ENCODE measurements around the gene RFC5.
"Not testable (repeated sequence)": the region's sequence is repeated elsewhere in the genome, so short reads cannot be mapped to it uniquely, and the experiment has no call there.

The RFC5 gene

GRCh38 chr12:118053071-118053985 lies 36.8 kb downstream of the RFC5 start:
- no peak for DNase-seq

- DNase-seq, result no peak
Measured at GRCh38 chr12:118055144-118055557, 38.6 kb downstream of the RFC5 start.

DNA sequence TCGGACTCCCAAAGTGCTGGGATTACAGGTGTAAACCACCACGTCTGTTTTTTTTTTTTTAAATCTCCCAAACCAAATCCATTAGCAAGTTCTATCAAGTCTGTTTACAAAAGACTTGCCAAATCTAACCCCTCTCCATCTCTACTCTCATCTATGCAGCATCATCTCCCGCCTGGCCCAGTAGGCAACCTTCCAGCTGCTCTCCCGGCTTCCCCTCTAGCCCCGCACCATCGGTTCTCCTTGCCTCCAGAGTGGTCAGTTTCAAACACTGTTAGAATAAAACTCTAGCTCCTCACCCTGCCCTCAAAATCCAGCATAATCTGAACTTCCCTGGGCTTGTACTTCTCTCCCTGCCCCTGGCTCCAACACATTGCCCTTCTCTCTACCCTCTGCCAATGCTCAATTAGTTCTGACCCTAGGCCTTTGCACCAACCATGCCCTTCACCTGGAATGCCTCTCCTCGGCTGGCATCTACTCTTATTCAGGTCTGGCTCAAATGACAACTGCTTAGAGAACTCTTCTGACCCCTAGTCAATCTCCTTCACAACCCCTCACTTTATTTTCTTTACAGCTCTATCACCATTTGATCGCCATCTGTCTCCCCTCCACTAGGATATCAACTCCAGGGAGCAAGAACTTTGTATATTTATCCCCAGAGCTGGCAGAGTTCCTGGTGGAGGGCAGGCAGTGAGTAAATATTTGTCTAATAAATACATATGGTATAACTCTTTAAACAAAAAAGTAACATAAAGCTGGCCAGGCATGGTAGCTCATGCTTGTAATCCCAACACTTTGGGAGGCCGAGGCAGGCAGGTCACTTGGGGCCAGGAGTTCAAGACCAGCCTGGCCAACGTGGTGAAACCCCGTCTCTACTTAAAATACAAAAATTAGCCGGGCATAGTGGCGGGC lies 39.6 kb downstream of the RFC5 start:
- peak; percentile 65 for DNase-seq

GRCh38 chr12:118058227-118058626 lies 41.7 kb downstream of the RFC5 start:
- no peak for DNase-seq

GRCh38 chr12:118058881-118059280 lies 42.4 kb downstream of the RFC5 start:
- no peak for DNase-seq

DNA sequence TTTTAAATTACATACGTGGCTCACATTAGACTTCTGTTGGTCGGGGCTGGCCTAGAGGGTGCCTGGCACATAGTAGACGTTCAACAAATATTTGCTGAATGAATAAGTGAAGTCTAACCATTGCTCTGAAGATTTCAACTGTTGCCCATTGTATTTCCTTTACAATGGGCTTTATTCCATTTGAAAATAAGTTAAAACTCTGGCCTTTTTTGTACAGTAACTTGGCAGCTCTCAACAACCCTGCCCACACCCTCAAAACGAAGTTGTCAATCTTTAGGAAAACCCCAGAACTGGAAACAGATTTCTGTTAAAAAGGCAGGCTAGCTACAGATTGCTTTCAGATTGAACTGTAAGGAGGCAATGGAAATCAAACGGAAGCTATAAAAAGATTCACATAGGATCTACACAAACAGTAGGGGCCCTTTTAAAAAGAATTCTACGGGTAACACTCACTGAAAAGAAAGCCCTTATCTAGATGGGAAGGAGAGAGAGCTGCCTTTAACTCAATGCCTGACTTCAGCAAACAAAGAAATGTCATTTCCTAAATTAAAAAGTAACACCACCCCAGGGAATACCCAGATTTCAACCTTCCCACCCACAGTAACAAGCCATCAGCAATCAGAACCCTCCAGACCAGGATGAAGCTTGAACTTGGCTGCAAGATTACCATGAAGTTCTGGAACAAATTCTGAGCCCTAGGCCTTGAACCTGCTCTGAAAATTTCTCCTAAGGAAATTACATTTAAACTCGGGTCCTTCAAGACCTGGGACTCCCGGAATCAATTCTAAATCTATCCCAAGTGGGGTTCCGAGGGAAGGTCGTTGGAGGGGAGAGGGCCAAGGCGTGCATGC lies 43.1 kb downstream of the RFC5 start:
- DNase-seq, result no peak

DNA sequence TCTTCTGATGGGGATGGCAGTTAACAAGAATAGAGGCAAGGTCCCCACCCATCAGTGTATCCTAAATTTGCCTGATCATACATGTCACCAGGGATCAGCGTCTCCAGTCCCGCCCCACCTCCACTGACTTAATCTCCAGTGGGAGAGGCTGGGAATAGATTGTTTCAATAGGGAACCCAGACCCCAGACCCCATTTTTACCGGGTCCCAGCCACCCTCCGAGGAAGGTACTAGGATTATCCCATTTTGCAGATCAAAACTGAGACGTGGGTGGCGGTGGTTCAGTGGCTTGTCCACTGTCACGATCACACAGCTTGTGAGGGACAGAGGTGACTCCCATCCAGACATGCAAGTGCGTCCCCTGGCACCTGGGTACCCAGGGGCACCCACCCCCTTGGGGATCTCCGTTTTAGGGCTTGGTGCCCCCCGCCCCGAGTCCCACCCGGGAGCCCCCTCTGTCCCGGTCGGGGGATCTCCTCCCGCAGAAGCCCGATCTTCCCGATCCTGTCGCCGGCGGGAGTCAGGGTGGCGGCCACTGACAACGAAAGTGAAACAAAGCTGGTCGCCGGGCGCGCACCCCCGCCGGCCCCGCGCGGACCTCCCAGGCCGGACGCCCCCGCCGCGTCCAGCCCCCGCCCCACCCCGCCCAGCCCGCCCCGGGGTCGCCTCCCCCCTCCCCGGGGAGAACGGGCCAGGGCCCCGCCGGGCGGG lies 44.0 kb downstream of the RFC5 start:
- DNase-seq, result no peak

GRCh38 chr12:118061011-118061872 lies 44.7 kb downstream of the RFC5 start, which contains the start of gene WSB2:
WSB2 (minus strand) TSS chr12:118061179; CDS start chr12:118061048, 131 bp downstream.
- DNase-seq, result peak; percentile 21

DNA sequence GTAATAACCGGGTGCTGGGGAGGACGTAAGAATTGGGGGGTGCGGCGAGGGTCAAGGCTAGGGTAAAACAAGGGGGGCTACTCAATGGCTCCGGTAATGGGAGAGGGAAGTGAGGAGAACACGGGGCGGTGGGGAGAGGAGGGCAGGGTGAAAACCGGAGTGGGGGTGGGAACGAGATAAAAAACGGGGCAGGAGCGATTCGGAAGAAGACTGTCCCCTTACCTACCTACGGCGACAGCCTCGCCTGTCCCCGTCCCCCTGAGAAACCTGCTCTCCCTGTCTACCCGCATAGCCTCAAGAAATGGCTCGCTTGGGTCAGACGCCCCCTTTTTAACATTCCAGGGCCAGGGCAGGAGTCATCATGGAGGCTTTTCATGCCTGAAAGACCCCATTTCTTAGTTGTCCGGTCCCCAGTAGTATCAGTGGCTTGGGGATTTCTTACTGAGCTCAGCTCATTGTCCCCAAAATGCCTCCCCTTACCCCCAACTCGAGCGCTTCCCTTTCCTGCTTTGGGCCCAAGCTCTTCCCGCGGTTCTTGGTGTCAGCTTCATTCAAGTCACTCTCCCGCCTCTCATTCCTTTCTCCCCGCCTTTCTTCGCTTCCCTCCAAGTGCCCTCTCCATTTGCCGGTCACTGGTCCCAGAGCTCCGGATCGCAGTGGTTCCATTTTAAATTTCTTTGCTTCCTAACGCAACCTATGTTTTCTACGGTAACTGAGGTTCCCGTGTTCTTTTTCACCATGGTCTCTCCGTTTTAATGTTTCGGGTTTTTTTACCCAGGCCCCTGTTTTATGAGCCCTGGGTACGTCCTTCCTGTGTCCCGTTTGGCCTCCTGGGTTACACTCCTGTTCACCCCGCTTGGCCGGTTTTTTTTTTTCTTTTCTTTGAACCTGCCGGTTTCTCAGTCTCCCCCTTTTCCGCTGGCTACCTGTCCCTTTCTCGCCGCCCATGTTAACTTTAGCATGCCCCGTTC lies 45.7 kb downstream of the RFC5 start:
- peak; percentile 23 for DNase-seq

- DNase-seq, result peak; percentile 21
Measured at GRCh38 chr12:118063576-118064391, 47.3 kb downstream of the RFC5 start.

- no peak for DNase-seq
Measured at GRCh38 chr12:118064608-118065007, 48.1 kb downstream of the RFC5 start.

GRCh38 chr12:118065380-118065779 lies 48.9 kb downstream of the RFC5 start:
- DNase-seq, result no peak

DNA sequence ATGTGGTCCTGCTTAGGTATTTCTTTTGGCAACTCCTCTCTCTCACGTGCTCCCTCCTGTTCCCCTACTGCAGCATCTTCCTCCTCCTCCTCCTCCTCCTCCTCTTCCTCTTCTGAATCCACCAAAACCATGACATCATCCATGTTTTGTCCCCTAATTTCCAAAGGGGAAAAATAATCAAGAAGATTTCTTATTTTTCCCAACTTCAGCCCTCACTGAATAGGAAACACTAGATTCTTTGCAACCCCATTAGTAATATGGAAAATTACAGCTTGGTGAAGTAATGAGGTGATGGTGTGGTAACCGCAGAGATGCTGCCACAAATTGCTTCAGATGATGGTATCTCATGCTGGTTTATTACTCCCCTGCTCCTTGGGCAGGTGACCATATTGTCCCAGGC lies 51.9 kb downstream of the RFC5 start:
- DNase-seq, result no peak

GRCh38 chr12:118070650-118071049 lies 54.1 kb downstream of the RFC5 start:
- DNase-seq, result no peak

GRCh38 chr12:118073768-118074167 lies 57.3 kb downstream of the RFC5 start:
- DNase-seq, result no peak

- not testable (repeated sequence) for DNase-seq
Measured at GRCh38 chr12:118081521-118081920, 65.0 kb downstream of the RFC5 start.

Measured in DMS153 (cell line).